HG03432 (cell line): Measurements from ENCODE around the gene TP53INP2.
"Not testable (repeated sequence)": the region's sequence is repeated elsewhere in the genome, so short reads cannot be mapped to it uniquely, and the experiment has no call there.

Source experiments
- ATAC-seq: cut with Tn5 transposase; IDR thresholded peaks from one replicate; pipeline ENCODE4 v1.9.1; 2021; ENCODE audit warnings: mild to moderate bottlenecking, moderate library complexity; ENCODE audit not compliant: unreplicated experiment

TP53INP2 gene, protein sequence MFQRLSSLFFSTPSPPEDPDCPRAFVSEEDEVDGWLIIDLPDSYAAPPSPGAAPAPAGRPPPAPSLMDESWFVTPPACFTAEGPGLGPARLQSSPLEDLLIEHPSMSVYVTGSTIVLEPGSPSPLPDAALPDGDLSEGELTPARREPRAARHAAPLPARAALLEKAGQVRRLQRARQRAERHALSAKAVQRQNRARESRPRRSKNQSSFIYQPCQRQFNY

DNA sequence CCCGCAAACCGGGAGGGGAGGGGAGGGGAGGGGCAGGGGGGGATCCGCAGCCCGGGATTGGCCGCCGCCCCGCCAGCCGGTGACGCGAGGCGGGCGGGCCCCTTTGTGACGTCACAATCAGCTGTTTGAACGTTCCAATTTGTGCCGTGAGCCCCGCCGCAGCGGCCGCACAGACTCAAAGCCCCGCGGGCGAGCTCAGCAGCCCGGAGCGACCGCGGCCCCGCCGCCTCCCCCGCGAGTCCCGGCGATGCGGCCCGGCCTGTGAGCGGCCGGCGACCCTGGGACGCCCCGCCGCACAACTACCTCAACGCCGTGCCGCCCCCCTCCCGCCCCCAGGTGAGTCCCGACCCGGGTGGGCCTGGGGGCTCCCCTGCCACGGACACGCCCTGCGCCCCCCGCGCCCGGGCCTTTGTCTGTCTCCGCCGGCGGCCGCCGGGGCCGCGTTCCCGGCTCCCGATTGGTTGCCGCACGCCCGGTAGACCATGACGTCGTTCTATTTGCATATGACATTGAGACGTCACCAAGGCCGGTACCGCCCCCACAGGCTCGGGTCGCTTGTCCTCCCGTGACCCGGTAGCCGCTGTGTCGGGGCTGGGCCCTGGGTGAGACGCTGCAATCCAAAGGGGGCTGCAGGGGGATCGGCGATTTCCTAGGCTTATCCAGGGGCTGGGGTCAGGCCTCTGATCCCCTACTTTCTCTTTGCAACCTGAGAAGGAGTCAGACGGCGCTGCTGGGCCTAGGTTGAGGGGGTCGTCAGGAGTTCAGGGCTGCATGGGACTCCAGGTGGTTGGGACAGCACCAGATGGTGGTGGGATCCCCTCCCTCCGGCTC lies at the start of gene TP53INP2:
TP53INP2 (plus strand) TSS at position 168 of the 831 bp plus-strand sequence. CDS start 4,396 bp downstream, outside the sequence.
- ATAC-seq, result peak; percentile 47

DNA sequence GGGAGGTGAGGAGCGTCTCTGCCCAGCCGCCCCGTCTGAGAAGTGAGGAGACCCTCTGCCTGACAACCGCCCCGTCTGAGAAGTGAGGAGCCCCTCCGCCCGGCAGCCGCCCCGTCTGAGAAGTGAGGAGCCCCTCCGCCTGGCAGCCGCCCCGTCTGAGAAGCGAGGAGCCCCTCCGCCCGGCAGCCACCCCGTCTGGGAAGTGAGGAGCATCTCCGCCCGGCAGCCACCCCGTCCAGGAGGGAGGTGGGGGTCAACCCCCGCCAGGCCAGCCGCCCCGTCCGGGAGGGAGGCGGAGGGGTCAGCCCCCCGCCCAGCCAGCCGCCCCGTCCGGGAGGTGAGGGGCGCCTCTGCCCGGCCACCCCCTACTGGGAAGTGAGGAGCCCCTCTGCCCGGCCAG lies 45.5 kb upstream of the TP53INP2 start:
- ATAC-seq, result not testable (repeated sequence)

DNA sequence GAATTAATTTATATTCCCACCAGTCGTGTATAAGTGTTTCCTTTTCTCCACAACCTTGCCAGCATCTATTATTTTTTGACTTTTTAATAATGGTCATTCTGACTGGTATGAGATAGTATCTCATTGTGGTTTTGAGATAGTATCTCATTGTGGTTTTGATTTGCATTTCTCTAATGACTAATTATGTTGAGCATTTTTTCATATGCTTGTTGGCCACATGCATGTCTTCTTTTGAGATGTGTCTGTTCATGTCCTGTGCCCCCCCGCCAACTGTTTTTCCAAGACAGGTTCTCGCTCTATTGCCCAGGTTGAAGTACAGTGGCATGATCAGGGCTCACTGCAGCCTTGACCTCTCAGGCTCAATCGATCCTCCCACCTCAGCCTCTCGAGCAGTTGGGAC lies 42.3 kb upstream of the TP53INP2 start:
- ATAC-seq, result not testable (repeated sequence)

DNA sequence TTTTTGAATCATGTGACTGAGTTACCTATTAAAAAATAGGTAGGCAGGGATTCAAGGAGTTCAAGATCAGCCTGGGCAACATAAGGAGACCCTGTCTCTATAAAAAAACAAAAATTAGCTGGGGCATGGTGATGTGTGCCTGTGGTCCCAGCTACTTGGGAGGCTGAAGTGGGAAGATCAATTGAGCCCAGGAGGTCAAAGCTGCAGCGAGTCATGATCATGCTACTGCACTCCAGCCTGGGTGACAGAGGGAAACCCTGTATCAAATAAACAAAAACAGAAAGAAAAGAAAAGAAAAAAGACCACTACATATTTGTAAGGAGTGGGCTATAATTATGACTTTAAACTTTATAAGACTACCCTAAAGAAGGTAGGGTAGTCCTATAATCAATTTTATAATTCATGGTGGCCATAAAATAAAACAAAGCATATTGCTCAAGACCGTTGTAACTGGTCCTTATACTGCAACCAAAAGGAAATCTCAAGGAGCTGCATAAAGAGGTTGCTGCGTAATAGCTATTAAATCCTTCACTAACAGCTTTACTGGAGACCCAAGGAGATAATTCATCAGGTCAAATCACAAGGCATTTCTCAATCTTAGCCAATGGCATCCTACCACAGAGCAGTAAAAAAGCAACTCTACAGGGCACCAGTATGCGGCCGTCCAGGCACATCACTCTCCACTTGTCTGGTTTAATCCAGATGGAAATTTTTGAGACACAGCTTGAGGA lies 40.8 kb upstream of the TP53INP2 start:
- ATAC-seq, result no peak

DNA sequence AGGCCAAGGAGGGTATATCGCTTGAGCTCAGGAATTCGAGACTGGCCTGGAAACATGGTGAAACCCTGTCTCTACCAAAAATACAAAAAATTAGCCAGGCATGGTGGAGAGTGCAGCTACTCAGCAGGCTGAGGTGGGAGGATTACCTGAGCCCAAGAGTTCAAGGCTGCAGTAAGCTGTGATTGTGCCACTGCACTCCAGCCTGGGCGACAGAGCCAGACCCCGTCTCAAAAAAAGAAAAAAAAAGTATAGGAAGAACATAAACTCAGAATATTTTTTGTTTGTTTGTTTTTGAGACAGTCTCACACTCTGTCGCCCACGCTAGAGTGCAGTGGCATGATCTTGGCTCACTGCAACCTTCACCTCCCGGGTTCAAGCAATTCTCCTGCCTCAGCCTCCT lies 39.4 kb upstream of the TP53INP2 start:
- not testable (repeated sequence) for ATAC-seq

DNA sequence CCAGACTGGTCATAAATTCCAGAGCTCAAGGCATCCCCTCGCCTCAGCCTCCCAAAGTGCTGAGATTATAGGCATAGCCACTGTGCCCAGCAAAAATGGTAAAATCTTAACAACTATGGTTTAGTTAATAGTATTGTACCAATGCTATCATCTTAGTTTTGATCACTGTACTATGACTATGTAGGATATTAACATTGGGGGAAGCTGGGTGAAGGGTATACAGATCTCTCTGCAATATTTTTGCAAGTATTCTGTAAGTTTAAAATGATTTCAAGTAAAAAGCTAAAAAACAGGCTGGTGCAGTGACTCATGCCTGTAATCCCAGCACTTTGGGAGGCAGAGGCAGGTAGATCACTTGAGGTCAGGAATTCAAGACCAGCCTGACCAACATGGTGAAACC lies 35.0 kb upstream of the TP53INP2 start:
- no peak for ATAC-seq

DNA sequence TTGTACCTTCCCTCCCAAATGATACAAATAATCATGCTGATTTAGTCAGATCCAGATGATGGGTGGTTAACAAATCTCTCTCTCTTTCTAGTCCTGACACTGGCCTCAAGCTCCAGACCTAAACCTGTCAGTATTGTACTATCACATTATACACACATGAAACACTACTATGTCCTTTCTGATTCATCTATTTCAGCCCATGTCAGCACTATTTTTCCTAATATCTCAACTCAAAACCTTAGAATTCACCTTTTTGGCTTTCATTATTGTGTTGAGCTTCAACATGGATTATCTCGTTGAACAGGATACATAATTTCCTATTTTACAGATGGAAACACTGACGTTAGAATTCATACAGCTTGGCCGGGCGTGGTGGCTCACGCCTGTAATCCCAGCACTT lies 30.7 kb upstream of the TP53INP2 start:
- no peak for ATAC-seq

DNA sequence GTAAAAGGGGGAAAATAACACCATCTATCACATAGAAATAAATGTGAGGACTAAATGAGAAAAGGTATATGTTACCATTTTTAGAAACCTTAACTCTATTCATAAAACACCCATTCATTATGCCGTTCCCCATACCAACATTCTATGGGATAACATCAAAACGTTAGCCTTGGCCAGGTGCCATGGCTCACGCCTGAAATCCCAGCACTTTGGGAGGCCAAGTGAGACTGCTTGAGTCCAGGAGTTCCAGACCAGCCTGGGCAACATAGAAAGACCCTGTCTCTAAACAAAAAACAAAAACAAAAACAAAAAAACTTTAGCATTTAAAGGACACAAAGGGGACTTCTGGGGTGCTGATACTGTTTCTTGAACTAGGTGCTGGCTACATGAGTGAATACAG lies 28.6 kb upstream of the TP53INP2 start:
- ATAC-seq, result no peak

DNA sequence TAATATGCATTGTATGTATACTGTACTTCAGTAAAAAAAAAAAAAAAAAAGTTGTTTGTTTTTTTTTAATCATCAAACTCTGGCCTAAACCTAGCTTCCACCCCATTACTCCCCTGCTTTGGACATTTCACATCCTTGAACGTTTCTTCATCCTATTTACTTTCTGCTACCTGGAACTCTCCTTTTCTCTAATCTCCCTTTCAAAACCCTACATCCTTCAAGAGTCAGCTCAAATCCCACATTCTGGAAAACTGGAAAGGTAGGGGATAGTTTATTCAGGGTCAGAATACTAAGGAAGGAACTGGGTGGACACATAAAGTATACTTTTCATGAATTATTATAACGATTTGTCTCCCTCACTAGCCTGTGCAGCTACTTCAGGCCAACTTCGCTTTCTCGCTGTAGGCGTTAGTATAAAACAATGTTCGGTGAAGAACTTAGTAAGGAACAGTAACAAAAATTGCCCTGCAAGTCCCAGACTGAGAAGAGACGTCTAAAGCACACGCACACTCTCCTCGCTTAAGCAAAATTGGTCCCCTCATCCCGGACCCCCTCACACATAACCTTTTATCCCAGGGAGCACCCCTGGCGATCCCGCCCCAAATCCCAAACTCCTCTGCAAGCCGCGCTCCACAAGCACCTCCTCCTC lies 28.0 kb upstream of the TP53INP2 start:
- ATAC-seq, result no peak

DNA sequence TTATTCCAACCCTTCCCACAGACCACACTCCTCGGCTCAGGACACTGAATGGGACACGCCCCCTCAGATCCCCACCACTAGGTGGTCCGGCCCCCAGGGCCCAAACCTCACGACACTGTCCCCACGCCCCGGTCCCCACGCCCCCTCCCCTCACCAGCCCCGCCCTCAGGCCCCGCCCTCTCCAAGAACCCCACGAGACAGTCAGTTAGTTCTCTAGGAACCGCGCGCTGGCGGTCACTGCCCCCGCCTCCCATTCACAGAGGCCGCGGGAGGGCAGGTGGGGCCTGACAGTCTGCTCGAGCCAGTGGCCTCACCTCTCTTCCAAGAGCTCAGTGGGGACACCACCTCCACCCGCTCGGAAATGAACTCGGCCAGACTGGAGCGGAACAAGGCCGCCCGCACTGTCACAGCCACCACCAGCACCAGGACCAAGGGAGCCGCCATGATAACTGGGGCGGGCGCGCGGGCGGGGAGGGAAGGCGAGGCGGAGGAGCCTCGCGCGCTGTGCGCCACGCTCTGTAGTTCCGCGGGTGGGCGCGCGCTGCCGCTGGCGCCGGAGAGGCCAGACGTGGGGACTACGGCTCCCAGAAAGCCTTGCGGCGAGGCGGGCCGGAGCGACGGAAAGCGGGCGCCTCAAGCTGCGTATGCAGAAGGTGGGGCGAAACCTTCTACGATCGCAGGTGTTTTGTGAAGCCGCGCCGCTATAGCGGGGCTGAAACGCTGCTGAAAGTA lies 27.3 kb upstream of the TP53INP2 start, which contains the start of gene PIGU:
PIGU (minus strand) TSS at position 451 of the 732 bp plus-strand sequence; CDS start at position 444, 7 bp downstream.
- peak; percentile 98 for ATAC-seq

DNA sequence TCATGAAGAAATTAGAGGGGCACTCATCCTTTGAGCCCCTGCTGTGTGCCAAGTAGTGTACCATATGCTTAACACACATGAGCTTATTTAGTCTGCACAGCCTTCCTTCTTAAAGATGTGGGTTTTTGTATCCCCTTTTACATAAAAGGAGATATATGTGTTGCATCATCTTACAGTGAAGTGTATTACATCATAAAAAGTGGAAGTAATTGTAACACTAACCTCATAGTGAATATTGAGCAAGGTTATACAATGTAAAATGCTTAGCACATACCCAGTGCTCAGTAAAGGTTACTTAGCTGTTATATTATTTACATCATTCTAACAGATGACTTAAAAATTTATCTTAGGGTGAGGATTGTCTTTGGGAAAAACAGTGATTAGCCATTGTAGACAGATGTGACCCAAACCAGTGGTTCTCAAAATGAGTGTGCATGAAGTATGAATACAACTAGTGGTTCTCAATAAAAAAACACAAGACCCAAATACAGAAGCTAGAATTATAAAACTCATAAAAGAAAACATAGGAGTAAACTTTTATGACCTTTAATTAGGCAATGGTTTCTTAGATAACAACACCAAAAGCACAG lies 23.5 kb upstream of the TP53INP2 start:
- no peak for ATAC-seq

DNA sequence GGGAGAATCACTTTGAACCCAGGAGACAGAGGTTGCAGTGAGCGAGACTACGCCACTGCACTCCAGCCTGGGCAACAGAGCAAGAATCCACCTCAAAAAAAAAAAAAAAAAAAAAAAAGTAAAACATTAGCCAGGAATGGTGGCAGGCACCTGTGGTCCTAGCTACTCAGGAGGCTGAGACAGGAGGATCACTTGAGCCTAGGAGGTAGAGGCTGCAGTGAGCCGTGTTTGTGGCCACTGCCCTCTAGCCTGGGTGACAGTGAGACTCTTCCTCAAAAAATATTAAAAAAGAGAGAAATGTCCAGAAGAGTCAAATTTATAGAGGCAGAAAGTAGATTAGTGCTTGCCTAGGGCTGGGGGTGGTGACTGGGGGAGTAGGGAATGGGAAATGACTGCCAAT lies 20.5 kb upstream of the TP53INP2 start:
- ATAC-seq, result no peak

DNA sequence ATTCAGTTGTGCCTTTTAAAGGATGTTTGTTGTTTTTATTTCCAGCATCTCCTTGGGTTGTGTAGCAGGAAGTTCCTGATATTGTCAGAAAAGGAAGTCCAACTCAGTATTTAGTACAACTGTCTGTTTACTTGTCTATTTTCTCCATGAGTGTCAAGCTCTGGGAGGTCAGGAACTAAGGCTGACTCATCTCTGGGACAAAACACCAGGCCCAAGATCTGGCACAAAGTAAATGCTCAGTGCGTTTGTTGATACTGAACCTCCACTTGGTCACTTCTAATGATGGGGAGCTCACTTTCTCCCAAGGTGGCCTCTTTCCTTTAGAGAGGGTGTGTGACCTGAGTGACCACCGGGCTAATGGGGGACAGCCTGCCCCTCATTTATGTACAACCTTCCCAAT lies 14.7 kb upstream of the TP53INP2 start:
- no peak for ATAC-seq

DNA sequence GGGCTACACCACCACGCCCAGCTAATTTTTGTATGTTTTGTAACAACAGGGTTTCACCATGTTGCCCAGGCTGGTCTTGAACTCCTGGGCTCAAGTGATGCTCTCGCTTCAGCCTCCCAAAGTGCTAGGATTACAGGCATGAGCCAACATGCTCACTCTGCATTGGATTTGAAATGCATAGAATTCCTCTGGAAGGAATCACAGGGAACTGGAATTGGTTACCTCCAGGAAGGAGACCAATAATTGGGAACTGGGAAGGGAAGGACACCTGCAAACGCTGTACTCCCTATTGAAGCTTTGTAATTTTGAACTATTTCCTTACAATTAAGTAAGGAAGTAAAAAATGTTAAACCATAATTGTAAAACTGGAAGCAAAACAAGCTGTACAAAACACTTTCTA lies 12.3 kb upstream of the TP53INP2 start:
- ATAC-seq, result no peak

DNA sequence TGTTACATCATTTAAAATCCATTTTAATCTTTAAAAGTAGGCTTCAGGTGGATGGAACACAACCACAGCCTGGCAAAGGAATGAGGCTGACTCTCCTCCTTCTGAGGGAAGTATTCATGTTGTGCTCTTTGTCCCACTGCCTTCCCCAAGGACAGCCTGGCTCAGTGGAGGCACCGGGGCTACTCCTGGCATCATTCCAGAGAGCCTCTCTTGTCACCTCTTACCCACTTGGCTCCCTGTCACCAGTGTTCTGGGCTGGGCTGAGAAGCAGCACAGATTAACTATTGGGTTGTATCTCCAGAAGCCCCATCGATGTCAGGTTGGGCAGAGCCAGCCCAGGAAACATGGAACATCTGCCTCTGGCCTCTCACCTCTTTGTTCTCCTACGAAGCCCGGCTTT lies 10.7 kb upstream of the TP53INP2 start:
- no peak for ATAC-seq

DNA sequence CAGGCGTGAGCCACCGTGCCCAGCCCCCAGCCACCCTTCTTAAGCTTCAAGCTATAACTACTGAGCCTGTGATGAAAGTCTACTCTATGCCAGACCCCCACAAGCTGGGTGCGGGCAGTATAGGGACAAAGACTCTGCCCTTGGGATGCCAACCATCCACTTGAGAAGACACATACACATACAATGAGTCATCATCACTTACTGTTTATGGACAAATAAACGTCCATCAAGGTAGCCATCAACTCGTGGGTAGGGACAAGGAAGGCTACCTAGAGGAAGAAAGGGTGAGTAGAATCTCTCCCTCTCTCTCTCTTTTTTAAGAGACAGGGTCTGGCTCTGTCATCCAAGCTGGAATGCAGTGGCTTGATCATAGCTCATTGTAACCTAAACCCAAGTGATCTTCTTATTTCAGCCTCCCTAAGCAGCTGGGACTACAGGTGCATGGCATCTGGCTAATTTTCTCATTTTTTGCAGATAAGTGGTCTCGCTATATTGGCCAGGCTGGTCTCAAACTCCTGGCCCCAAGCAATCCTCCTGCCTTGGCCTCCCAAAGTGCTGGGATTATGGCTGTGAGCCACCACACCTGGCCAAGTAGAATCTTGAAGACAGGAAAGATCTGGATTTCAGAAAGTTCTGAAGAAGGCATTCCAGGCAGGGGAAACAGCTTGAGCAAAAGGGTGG lies 2.6 kb upstream of the TP53INP2 start:
- ATAC-seq, result no peak

DNA sequence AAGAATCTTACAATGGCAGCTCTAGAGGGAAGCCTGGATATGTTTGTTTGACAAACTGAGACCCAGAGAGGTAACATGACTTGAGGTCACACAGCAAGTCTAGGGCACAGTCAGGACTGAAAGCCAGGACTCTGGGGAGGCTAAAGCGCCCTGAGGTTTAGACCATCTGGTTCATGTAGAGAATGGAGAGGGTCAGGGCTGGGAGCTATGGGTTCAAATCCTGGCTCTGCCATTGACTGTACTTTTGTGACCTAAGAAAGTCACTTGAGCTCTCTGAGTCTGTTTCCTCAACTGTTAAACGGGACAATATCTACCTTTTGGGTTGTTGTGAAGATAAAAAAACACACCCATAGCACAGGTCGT lies 1.1 kb upstream of the TP53INP2 start:
- ATAC-seq, result no peak

DNA sequence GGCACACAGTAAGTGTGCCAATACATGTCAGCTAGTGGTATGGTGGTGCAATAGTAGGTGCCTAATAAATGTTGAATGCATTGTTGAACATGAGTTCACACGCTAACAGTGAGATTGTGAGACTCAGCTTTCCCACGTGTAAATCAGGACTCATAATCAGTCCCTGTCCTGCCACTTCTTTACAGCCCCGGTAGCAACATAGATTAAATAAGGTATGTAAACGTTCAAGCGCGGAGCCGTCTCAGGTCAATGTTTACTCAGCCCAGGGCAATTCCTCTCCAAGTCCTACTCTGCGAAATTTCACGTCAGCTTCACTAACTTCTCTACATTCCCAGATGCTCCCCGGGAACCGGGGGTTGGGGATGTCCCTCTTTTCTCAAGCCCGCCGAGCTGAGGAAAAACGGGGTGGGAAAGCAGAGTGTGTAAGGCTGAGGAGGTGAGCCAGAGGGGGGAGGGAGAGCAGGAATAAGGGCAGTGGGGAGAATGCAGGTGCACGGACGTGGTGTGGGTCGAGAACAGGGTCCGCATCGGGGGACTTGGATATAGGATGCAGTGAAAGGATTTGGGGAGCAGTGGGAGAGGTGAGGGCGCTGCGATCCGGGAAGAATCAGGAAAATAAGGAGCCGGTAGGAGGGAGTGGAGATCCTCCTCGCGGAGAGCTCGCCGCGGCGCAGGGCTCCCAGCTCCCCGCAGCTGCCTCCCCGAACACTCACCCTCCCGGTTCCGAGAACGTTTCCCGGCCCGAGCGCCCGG lies 544 bp upstream of the TP53INP2 start:
- no peak for ATAC-seq

DNA sequence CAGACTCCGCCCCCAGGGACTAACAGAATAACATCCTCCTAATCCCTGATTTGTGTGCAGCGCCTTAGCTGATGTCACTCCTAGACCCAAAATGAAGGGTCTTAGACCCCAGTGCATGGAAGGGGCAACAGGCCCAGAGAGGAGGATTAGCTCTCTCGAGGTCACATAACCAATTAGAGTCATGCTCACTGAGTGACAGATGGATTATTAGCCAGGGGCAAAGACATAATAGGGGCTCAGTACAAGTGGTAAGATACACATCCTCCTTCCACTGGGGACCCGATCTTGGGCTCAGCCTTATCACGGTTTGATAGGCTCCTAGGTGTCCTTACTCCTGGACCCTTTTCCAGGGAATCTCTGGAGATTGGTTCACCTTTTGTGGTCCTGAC lies 858 bp downstream of the TP53INP2 start:
- ATAC-seq, result no peak
